SU-DHL-6 (cell line): Measurements from ENCODE around the gene TBC1D10A.

Experiments used
- EZH2phosphoT487 ChIP-seq: fragments of 200-600 bp; sonication (generic), shearing (Covaris generic); conservative IDR thresholded peaks from 2 replicates; pipeline ENCODE4 v1.6.1; 2018; ENCODE audit warnings: mild to moderate bottlenecking, antibody characterized with exemption, low read length, moderate library complexity, mixed read lengths
- TF ChIP-seq, protein P1 (sequence below): fragments of 200-600 bp; sonication (generic); IDR thresholded peaks from one replicate; pipeline ENCODE4 v1.5.1; 2017; ENCODE audit warnings: antibody characterized with exemption, mild to moderate bottlenecking, low read length, moderate library complexity; ENCODE audit not compliant: insufficient read depth, poor library complexity, severe bottlenecking

GRCh38 chr22:30326255-30326705 lies 461 bp downstream of the TBC1D10A start:
- TF ChIP-seq, protein P1, sequence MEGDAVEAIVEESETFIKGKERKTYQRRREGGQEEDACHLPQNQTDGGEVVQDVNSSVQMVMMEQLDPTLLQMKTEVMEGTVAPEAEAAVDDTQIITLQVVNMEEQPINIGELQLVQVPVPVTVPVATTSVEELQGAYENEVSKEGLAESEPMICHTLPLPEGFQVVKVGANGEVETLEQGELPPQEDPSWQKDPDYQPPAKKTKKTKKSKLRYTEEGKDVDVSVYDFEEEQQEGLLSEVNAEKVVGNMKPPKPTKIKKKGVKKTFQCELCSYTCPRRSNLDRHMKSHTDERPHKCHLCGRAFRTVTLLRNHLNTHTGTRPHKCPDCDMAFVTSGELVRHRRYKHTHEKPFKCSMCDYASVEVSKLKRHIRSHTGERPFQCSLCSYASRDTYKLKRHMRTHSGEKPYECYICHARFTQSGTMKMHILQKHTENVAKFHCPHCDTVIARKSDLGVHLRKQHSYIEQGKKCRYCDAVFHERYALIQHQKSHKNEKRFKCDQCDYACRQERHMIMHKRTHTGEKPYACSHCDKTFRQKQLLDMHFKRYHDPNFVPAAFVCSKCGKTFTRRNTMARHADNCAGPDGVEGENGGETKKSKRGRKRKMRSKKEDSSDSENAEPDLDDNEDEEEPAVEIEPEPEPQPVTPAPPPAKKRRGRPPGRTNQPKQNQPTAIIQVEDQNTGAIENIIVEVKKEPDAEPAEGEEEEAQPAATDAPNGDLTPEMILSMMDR: no peak
- no peak for TF ChIP-seq EZH2phosphoT487
